ENCODE results near the gene ATP1A4.

- TF ChIP-seq, protein P1, sequence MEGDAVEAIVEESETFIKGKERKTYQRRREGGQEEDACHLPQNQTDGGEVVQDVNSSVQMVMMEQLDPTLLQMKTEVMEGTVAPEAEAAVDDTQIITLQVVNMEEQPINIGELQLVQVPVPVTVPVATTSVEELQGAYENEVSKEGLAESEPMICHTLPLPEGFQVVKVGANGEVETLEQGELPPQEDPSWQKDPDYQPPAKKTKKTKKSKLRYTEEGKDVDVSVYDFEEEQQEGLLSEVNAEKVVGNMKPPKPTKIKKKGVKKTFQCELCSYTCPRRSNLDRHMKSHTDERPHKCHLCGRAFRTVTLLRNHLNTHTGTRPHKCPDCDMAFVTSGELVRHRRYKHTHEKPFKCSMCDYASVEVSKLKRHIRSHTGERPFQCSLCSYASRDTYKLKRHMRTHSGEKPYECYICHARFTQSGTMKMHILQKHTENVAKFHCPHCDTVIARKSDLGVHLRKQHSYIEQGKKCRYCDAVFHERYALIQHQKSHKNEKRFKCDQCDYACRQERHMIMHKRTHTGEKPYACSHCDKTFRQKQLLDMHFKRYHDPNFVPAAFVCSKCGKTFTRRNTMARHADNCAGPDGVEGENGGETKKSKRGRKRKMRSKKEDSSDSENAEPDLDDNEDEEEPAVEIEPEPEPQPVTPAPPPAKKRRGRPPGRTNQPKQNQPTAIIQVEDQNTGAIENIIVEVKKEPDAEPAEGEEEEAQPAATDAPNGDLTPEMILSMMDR (CRISPR knock-in tag; IDR thresholded peaks at IDR 0.05): no peak
- TF ChIP-seq TP53 (CRISPR knock-in tag; conservative IDR thresholded peaks at IDR 0.05) (no peak), ZNF567 (CRISPR knock-in tag; IDR thresholded peaks at IDR 0.05; ENCODE audit: borderline replicate concordance) (no peak), RFX5 (IDR thresholded peaks at IDR 0.05; ENCODE audit: low read depth, low read length) (no peak), ZC3H13 (CRISPR knock-in tag; IDR thresholded peaks at IDR 0.05) (no peak), DPF2 (CRISPR knock-in tag; IDR thresholded peaks at IDR 0.05; ENCODE audit: borderline replicate concordance, low read depth) (no peak), ZNF761 (CRISPR knock-in tag; conservative IDR thresholded peaks at IDR 0.05) (no peak), ZNF777 (CRISPR knock-in tag; IDR thresholded peaks at IDR 0.05) (no peak), RBM39 (IDR thresholded peaks at IDR 0.05; ENCODE audit: low read depth, low read length, poor library complexity, severe bottlenecking) (no peak), ZNF484 (CRISPR knock-in tag; IDR thresholded peaks at IDR 0.05; ENCODE audit: borderline replicate concordance, low read depth) (no peak), BHLHE40 (IDR thresholded peaks at IDR 0.05; ENCODE audit: low read length) (no peak)
- TF ChIP-seq, protein P2, sequence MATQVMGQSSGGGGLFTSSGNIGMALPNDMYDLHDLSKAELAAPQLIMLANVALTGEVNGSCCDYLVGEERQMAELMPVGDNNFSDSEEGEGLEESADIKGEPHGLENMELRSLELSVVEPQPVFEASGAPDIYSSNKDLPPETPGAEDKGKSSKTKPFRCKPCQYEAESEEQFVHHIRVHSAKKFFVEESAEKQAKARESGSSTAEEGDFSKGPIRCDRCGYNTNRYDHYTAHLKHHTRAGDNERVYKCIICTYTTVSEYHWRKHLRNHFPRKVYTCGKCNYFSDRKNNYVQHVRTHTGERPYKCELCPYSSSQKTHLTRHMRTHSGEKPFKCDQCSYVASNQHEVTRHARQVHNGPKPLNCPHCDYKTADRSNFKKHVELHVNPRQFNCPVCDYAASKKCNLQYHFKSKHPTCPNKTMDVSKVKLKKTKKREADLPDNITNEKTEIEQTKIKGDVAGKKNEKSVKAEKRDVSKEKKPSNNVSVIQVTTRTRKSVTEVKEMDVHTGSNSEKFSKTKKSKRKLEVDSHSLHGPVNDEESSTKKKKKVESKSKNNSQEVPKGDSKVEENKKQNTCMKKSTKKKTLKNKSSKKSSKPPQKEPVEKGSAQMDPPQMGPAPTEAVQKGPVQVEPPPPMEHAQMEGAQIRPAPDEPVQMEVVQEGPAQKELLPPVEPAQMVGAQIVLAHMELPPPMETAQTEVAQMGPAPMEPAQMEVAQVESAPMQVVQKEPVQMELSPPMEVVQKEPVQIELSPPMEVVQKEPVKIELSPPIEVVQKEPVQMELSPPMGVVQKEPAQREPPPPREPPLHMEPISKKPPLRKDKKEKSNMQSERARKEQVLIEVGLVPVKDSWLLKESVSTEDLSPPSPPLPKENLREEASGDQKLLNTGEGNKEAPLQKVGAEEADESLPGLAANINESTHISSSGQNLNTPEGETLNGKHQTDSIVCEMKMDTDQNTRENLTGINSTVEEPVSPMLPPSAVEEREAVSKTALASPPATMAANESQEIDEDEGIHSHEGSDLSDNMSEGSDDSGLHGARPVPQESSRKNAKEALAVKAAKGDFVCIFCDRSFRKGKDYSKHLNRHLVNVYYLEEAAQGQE (IDR thresholded peaks at IDR 0.05; ENCODE audit: borderline replicate concordance in 1 of 2, low read depth in 1 of 2, low read length in 2 of 2): no peak
- TF ChIP-seq, protein P3, sequence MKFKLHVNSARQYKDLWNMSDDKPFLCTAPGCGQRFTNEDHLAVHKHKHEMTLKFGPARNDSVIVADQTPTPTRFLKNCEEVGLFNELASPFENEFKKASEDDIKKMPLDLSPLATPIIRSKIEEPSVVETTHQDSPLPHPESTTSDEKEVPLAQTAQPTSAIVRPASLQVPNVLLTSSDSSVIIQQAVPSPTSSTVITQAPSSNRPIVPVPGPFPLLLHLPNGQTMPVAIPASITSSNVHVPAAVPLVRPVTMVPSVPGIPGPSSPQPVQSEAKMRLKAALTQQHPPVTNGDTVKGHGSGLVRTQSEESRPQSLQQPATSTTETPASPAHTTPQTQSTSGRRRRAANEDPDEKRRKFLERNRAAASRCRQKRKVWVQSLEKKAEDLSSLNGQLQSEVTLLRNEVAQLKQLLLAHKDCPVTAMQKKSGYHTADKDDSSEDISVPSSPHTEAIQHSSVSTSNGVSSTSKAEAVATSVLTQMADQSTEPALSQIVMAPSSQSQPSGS (CRISPR knock-in tag; IDR thresholded peaks at IDR 0.05): no peak
Observed at GRCh38 chr1:160177231-160177630, 25.8 kb downstream of the ATP1A4 start.

All from HepG2 (cell line).